SU-DHL-6 (cell line): ENCODE results near the gene ANXA6.

Source experiments
- H2AFZ ChIP-seq: fragments of 200-600 bp; sonication (generic); 2 replicates; pipeline ENCODE4 v1.6.1; 2014; ENCODE audit warnings: low read depth, mild to moderate bottlenecking, moderate library complexity, mixed read lengths, antibody characterized with exemption, low read length; ENCODE audit not compliant: severe bottlenecking
- H3F3A ChIP-seq: fragments of 200-600 bp; shearing (Covaris generic); 2 replicates; pipeline ENCODE4 v1.6.0; 2016; ENCODE audit warnings: antibody characterized with exemption, mild to moderate bottlenecking; ENCODE audit not compliant: insufficient read depth
- H3K27ac ChIP-seq: fragments of 200-600 bp; sonication (generic); 2 replicates; pipeline ENCODE4 v1.5.1; 2016; ENCODE audit warnings: low read depth, mild to moderate bottlenecking, low read length, moderate library complexity, mixed read lengths
- H3K27me3 ChIP-seq: fragments of 200-600 bp; sonication (generic), shearing (Covaris generic); 2 replicates; pipeline ENCODE4 v1.6.0; 2014; ENCODE audit warnings: mild to moderate bottlenecking, low read length
- H3K36me3 ChIP-seq: fragments of 200-600 bp; sonication (generic); 2 replicates; pipeline ENCODE4 v1.6.1; 2014; ENCODE audit warnings: mild to moderate bottlenecking, low read length, mixed read lengths
- H3K4me2 ChIP-seq: fragments of 300-600, 200-600 bp; shearing (Covaris generic), sonication (generic); 2 replicates; pipeline ENCODE4 v1.6.0; 2014; ENCODE audit warnings: low read length, low read depth, mild to moderate bottlenecking; ENCODE audit not compliant: poor library complexity, severe bottlenecking
- H3K4me3 ChIP-seq: fragments of 200-600 bp; sonication (generic); 2 replicates; pipeline ENCODE4 v1.5.1; 2014; ENCODE audit warnings: antibody characterized with exemption, low read length, mild to moderate bottlenecking, mixed read lengths; ENCODE audit not compliant: insufficient read depth, poor library complexity, severe bottlenecking
- H3K79me2 ChIP-seq: fragments of 200-600 bp; sonication (generic); 2 replicates; pipeline ENCODE4 v1.6.1; 2014; ENCODE audit warnings: mild to moderate bottlenecking, low read length, moderate library complexity; ENCODE audit not compliant: insufficient read depth
- H3K9ac ChIP-seq: fragments of 200-600 bp; sonication (generic); 2 replicates; pipeline ENCODE4 v1.7.0; 2014; ENCODE audit warnings: mild to moderate bottlenecking, low read length
- H3K9me2 ChIP-seq: fragments of 200-600 bp; sonication (generic); replicated peaks from 2 replicates; pipeline ENCODE4 v1.6.1; 2014; ENCODE audit warnings: low read length; ENCODE audit not compliant: insufficient read depth
- H3K9me3 ChIP-seq: fragments of 200-600 bp; sonication (generic); 2 replicates; pipeline ENCODE4 v1.6.1; 2014; ENCODE audit warnings: low read length, mixed read lengths; ENCODE audit not compliant: insufficient read depth
- H4K20me1 ChIP-seq: fragments of 200-600 bp; sonication (generic); 2 replicates; pipeline ENCODE4 v1.6.1; 2014; ENCODE audit warnings: low read depth, mild to moderate bottlenecking, antibody characterized with exemption, low read length, moderate library complexity, mixed read lengths
- CTCF ChIP-seq: fragments of 200-600 bp; sonication (generic); IDR thresholded peaks from one replicate; pipeline ENCODE4 v1.5.1; 2017; ENCODE audit warnings: antibody characterized with exemption, mild to moderate bottlenecking, low read length, moderate library complexity; ENCODE audit not compliant: insufficient read depth, poor library complexity, severe bottlenecking
- EZH2phosphoT487 ChIP-seq: fragments of 200-600 bp; sonication (generic), shearing (Covaris generic); conservative IDR thresholded peaks from 2 replicates; pipeline ENCODE4 v1.6.1; 2018; ENCODE audit warnings: mild to moderate bottlenecking, antibody characterized with exemption, low read length, moderate library complexity, mixed read lengths

Gene ANXA6

GRCh38 chr5:151123897-151124751 is 33.5 kb downstream of the ANXA6 start:
- Histone ChIP-seq H2AFZ (no peak overlapping the region), H3K9me2 (no peaks in the 10 kb centered on the region), H3K9me3 (no peaks in the 10 kb centered on the region), H4K20me1 (no peaks in the 10 kb centered on the region), H3K36me3 (0 out of 2 replicates have a peak, but pooled peaks cover 2% of the 10 kb centered on the region), H3K9ac (peak overlapping the region; percentile 63), H3K4me2 (peak overlapping the region; percentile 79), H3K27ac (peak overlapping the region; percentile 95), H3K79me2 (no peaks in the 10 kb centered on the region), H3K27me3 (no peaks in the 10 kb centered on the region), H3K4me3 (peak overlapping the region; percentile 36), H3F3A (peaks cover 13% of the 10 kb centered on the region)
- no peak for TF ChIP-seq CTCF
- TF ChIP-seq EZH2phosphoT487 = no peak

- no peak overlapping the region for H3K4me3 ChIP-seq
- no peaks in the 10 kb centered on the region for H3K9me3 ChIP-seq
- no peaks in the 10 kb centered on the region for H3K27me3 ChIP-seq
- peak overlapping the region; percentile 95 for H3K27ac ChIP-seq
- H3K36me3 ChIP-seq = no peaks in the 10 kb centered on the region
- no peaks in the 10 kb centered on the region for H4K20me1 ChIP-seq
- no peaks in the 10 kb centered on the region for H3K79me2 ChIP-seq
- H2AFZ ChIP-seq = no peak overlapping the region
- H3K9ac ChIP-seq = peak overlapping the region; percentile 47; the same call in 1 of the 2 replicates
- peaks cover 13% of the 10 kb centered on the region for H3F3A ChIP-seq
- TF ChIP-seq CTCF (no peak), EZH2phosphoT487 (no peak)
- H3K4me2 ChIP-seq = peak overlapping the region; percentile 79
- no peaks in the 10 kb centered on the region for H3K9me2 ChIP-seq
These were observed 34.8 kb downstream of the ANXA6 start for GRCh38 chr5:151122828-151123227.

GRCh38 chr5:151121665-151122064 is 35.9 kb downstream of the ANXA6 start:
- no peaks in the 10 kb centered on the region for H3K79me2 ChIP-seq
- H3K27me3 ChIP-seq = no peaks in the 10 kb centered on the region
- no peak overlapping the region for H3K4me3 ChIP-seq
- H3K4me2 ChIP-seq = no peak overlapping the region
- no peak overlapping the region for H2AFZ ChIP-seq
- H4K20me1 ChIP-seq = no peaks in the 10 kb centered on the region
- no peaks in the 10 kb centered on the region for H3K9me3 ChIP-seq
- no peak overlapping the region for H3K9ac ChIP-seq
- no peaks in the 10 kb centered on the region for H3K36me3 ChIP-seq
- TF ChIP-seq CTCF (no peak), EZH2phosphoT487 (no peak)
- H3F3A ChIP-seq = peaks cover 13% of the 10 kb centered on the region
- H3K27ac ChIP-seq = no peak overlapping the region
- H3K9me2 ChIP-seq = no peaks in the 10 kb centered on the region
